Skin epidermis (tissue), 12 donors: ENCODE results near the gene KRT79.

ENCODE experiments used
- H3K27ac ChIP-seq, 21 experiments: fragments of 200-600 bp; sonication (generic) in 11 of 21; one replicate each; pipeline ENCODE4 v1.5.0; 2020; ENCODE audit warnings: mild to moderate bottlenecking in 3 of 21, inconsistent platforms in 2 of 21, moderate library complexity in 2 of 21
- H3K4me3 ChIP-seq, 7 experiments: fragments of 200-600 bp; sonication (generic) in 2 of 7; one replicate each; pipeline ENCODE4 v1.5.0; 2020; ENCODE audit warnings: inconsistent platforms in 2 of 7, mild to moderate bottlenecking in 2 of 7, moderate library complexity in 1 of 7

The KRT79 gene

GRCh38 chr12:52782502-52782901 lies 51.6 kb downstream of the KRT79 start:
- no peak overlapping the region for H3K4me3 ChIP-seq
- no peak overlapping the region for H3K27ac ChIP-seq

DNA sequence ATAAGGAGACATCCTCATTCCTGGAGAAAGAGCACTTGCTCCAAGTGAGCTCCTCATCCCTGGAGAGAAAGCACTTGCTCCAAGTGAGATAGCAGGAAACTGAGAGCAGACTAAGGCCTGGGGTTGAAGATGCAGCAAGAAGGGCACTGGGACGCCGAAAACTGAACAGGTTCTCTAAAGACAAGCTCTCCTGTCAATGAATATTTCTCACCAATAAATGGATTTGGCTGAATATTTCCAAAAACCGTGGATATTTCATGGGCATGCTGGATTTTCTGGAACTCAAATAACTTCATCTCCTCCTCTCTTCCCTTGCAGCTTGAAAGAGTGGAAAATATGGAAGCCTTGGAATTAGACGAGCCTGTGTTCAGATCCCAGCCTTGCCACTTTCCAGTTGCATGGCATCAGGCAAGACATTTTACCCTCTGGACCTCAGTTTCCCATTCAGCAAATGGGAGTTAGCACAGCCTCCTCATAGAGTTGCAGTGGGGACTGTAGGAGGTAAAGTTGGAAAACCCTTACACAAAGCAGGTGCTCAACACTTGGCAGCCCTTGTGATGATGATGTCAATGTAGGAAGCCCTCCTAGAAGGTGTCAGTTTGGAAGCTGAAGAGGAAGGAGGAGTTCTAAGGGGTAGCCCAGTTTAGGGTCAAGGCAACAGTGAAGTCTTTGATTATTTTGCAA lies 52.6 kb downstream of the KRT79 start:
- H3K4me3 ChIP-seq, result no peak overlapping the region
- H3K27ac ChIP-seq, result no peak overlapping the region

DNA sequence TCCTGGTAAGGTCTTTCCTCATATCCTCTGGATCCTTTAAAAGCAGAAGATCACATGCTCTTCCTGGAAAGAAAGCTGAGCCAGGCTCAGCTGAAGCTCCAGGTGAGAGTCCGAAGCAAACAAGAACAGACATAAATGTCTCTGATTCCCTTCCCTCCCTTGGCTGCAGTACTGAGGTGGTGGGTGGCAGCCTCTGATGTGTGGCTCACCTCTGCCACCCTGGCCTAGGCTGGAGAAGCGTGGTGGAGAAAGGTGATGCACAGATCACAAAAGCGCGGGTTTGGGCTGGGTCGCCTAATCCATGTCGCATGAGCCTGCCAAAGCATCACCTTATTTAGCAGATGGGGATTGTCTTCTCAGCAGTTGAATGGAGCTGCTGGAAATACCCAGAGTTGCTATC lies 54.2 kb downstream of the KRT79 start:
- Histone ChIP-seq H3K4me3 (no peak overlapping the region), H3K27ac (no peak overlapping the region)

- no peak overlapping the region for H3K4me3 ChIP-seq
Observed at GRCh38 chr12:52778833-52779232, 55.3 kb downstream of the KRT79 start.

GRCh38 chr12:52777566-52777965 lies 56.5 kb downstream of the KRT79 start:
- Histone ChIP-seq H3K4me3 (no peak overlapping the region), H3K27ac (no peak overlapping the region)

More at GRCh38 chr12:52778833-52779232, 55.3 kb downstream of the KRT79 start:
- no peak overlapping the region for H3K27ac ChIP-seq

DNA sequence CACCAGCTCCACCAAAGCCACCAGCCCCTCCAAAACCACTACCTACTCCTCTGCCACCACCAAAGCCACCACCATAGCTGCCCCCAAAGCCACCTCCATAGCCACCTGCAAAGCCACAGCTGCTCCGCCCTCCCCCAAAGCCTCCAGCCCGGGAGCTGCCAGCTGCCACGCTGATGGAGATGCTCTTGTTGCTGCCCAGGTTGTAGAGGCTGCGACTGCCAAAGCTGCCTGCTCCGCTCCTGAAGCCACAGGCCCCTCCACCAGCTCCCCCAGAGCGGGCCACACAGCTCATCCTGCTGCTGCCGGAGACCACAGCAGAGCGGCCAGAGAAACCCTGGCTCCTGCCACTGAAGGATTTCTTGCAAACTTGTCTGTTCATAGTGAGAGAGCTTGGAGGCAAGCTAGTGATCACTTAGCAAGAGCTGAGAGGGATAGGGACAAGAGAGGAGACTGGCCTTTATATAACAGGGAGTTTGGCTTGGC lies 57.2 kb downstream of the KRT79 start, which contains the start of gene KRT76:
Gene KRT76 (minus strand): TSS at position 433 of the 483 bp plus-strand sequence. CDS start 54 bp downstream, at position 379.
- no peak within 1 kb of the TSS for H3K4me3 ChIP-seq

GRCh38 chr12:52776435-52776834 lies 57.7 kb downstream of the KRT79 start:
- H3K4me3 ChIP-seq, result no peak overlapping the region
- no peak overlapping the region for H3K27ac ChIP-seq

More for the DNA sequence above, 57.2 kb downstream of the KRT79 start, which contains the start of gene KRT76:
- H3K27ac ChIP-seq, result no peak within 1 kb of the TSS

GRCh38 chr12:52774629-52775250 lies 59.4 kb downstream of the KRT79 start:
- no peak overlapping the region for H3K27ac ChIP-seq

DNA sequence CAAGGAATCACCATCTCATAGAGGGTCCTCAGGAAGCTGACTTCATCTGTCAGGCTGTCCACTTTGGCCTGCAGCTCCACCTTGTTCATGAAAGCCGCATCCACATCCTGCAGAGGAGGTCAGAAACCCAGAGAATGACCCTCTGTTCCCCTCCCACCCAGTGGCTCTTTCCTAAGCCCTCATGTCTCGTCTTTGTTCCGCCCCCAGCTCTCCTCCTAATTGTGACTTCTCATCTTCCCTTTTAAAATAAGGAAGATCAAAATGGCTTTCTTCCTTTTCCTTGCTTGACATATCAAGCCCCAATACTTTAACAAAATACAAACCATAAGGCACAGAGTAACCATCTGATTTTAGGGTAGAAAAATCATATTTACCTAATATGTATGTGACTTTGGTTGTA lies 61.3 kb downstream of the KRT79 start:
- Histone ChIP-seq H3K27ac (no peak overlapping the region), H3K4me3 (no peak overlapping the region)

More at GRCh38 chr12:52774629-52775250, 59.4 kb downstream of the KRT79 start:
- H3K4me3 ChIP-seq, result no peak overlapping the region

DNA sequence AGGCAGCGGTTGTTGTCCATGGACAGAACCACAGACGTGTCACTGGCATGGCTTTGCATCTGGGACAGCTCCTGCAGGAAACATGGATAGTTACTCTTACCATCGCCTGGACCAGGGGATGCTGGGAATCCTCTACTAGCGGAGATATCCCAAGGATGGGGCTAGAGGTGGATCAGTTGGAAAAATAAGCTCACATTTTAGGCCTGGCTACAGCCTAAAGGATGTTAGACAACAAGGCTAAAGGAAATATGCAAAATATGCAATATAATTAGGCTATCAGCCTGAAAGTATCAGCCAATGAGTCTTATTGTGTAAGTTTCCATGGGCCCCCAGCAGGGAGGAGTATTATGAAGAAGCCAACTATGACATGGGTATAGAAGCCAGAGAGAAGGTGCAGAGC lies 61.9 kb downstream of the KRT79 start:
- Histone ChIP-seq H3K27ac (no peak overlapping the region), H3K4me3 (no peak overlapping the region)

DNA sequence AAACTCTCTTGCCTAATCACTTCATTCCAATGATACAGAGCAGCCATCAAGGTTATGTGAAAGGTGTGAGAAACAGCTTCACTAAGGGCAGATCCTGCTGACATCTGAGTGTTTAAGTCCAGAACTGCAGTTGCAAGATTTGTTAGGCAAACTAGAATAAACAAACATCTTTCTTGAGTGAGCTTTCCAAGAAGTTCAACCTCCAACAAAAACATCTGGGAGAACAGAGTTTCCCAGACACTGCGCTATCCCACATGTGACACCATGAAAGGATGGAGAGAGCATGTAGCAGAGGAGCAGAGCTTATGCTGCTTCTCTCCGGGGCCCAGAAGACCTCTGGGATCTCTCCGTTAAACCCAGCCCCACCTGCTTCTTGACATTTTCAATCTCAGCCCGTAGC lies 62.6 kb downstream of the KRT79 start:
- Histone ChIP-seq H3K27ac (no peak overlapping the region), H3K4me3 (no peak overlapping the region)
